HG03521 (cell line): ENCODE results near the gene EYS.

Source experiments
- ATAC-seq: cut with Tn5 transposase; IDR thresholded peaks from one replicate; pipeline ENCODE4 v1.9.1; 2021; ENCODE audit warnings: mild to moderate bottlenecking, moderate library complexity; ENCODE audit not compliant: unreplicated experiment

EYS gene

DNA sequence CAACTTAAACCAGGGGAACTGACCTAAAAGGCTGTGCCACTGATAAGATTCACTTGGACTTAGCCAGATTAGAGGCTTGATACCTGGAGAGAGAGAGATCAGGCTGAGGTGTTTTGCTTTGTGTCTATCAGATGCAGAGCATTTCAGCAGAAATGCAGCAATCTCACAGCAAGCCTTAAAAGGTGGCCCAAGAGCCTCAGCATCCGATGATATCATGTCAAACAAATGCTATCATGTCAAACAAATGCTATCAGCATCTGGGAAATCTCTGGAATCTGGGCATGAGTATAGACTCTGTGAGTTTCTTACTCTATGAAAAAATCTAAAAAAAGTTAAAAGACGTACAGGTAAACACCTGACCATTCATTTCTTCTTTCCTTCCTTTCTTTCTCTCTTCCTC lies 718.9 kb downstream of the EYS start:
- no peak for ATAC-seq

DNA sequence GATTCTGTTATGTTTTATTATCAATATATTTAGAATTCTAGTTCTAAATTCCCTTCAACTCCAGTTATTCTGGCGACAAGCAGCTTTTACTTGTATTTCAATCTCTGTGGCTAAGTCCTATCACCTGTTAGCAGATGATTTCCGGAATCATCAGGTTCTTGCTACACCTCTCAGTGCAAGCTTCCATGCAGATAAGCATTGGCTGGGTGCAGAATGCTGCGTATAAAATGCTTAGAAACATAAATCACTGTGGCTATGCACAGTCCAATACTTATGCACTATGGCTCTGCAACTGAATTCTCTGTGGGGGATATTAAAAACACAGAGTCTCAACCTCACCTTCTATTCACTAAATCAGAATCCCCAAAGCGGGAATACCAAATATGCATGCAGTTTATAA lies 720.0 kb downstream of the EYS start:
- no peak for ATAC-seq

DNA sequence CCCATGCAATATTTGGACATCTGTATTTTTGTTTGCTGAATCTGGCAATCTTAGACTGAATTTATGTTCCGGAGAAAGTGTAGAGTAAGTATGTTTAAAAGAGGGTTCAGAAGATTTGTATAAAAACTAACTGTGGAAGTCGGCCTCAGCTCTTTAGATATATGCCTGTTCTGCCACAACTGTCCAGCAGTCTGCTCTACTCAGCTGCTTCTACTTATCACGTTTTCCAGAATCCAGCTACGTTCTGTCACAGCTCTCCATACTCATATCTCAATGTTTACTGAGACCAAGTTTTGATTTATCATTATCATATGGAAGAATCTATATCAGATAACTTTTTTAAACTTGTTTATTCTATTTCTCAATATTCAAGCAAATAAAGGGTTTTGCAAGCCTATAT lies 721.3 kb downstream of the EYS start:
- ATAC-seq, result no peak

DNA sequence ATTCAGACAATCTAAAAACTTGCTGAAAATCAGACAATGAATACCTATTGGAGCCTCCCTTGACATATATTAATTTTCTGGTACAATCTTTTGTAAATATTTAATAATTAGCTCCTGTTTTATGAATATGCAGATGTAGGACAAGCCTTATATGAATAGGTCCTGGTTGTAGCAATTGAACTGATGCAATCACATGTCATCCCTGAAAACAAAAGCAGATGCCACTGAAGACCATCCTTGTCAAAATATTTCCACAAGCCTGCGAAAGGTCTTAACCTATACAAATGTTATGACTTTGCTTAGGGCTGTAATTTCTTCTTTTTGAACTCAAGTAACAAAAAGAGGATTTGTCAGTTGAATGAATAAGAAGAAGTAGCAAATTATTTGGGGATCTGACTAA lies 722.1 kb downstream of the EYS start:
- no peak for ATAC-seq

DNA sequence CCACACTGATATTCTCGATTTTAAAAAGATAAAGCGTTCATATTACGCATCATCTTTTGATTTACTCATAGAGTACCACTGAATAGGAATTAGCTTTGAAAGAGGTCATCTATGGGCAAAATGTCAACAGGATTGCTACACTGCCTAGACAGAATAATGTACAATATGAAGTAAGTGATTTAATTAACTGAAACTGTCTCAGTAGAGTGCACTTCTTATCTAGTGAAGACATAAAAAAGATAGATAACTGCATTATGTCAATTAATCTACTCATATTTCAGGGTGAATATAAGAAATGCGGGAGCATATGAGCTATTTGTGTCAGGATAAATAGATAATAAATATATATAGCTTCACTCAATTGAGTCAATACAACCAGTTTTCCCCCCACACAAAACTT lies 723.9 kb downstream of the EYS start:
- ATAC-seq, result no peak

DNA sequence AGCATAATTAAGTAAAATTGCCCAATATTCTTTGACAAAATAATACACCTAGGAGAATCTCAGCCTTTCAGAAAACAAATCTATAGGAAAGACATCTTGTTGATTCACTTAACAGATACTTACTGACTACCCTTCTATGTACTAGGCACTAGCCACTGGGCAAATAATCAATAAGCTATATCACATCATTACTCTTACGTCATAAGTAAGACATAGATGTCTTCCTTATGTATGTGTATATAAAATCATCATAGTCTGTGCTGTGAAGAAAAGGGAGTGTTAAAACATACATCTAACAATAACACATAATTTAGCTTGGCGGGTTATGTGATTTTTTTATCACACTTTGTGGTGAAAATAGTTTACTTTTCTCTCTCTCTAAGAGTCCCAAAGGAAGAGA lies 733.9 kb downstream of the EYS start:
- no peak for ATAC-seq

DNA sequence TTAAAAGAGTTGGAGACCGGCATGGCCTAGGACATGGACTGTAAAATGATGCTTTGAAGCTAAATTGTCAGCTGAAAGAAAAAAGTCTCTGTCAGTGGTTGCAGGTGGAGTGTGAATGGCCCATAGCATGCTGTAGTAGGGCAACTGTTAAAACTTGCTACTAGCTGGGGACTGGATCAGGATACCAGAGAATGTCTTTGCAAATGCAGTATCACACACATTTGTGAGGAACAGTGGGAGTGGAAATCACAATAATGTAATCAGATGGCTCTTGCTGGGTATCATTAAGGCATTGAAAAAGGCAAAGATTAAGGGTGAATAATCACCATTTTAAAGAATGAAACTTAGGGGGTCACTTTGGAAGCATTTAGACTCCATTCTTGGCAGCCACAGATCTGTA lies 737.9 kb downstream of the EYS start:
- no peak for ATAC-seq

DNA sequence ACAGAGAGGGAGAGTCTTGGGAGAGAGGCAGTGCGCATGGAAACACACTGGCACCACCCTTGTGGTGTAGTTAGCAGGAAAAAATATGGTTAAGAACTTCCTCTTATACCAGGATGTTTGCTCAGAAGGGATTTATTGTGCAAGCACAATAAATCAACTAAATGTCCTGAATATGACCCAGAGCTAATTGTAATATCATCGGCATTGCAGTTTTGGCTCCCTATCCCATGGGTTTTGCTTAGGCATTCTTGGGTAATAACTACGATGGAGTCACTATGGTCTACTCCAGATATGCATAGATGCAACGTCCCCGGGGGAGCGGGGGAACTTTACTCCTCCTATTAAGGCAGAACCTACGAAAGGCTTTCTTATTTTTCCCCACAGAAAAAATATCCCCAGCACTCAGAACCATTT lies 751.6 kb downstream of the EYS start:
- ATAC-seq, result no peak

DNA sequence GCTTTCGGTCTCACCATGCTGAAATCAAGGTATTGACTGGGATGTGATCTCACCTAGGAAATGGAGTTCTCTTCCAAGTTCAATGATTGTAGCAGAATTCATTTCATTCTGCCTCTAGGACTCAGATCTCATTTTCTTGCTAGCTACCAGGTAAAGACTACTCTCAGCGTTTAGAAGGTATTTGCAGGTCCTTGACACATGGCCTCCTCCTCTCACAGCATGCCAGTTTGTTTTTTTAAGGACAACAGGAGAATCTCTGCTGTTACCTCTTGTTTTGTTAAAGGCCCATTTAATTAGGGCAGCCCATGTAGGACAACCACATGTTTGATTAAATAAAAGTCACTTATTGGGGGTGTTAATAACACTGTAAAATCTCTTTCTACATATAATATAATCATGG lies 757.8 kb downstream of the EYS start:
- ATAC-seq, result no peak

DNA sequence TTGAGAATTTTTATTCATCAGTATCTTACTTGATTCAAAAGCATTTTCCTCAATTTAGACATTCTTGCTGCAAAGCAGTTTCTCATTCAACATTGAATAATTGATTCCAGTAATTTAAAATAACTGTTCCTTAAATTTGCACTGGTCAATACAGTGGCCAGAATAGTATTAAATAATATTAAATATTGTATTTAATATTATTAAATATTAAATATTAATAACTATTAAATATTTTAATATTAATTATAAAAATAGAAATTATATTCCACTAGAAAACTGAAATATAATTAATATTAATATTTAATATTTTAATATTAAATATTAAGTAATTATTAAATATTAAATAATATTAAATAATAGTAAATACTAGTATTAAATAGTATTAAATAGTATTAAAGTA lies 758.8 kb downstream of the EYS start:
- ATAC-seq, result no peak

DNA sequence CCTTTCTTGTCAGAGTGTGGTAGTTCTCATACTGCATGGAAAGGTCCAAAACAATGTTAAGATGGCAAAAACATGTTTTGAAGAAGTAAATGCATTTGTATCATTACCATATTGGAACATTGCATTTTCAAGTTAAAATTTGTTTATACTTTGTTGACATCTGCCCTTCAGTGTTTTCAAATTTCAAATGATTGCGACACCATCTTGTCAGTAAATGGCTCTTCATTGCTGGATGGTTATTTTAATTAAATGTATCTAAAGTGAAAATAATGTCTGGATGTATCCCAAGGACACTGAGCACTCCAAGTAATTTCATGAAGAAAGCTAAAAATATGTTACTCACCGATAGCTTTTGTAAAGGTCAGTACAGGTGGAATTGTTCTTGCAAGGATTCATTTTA lies 761.6 kb downstream of the EYS start:
- ATAC-seq, result no peak

DNA sequence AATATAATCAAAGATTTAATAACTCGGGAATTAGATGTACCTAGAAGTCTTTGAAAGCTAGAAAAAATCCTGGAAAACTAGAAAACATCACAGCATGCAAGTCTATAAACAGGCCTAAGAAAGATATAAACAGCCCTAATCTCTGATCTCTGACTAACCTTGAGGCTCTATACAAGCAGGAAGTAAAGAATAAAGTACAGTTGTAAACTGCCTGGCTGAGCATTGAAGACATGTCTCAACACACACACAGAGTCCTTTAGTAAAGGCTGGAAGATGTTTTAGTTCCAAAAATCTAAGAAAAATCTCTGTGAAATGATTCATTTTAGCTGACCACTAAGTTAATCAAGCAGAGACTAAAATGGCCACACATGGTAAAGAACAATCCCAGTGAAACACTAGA lies 774.5 kb downstream of the EYS start:
- no peak for ATAC-seq

DNA sequence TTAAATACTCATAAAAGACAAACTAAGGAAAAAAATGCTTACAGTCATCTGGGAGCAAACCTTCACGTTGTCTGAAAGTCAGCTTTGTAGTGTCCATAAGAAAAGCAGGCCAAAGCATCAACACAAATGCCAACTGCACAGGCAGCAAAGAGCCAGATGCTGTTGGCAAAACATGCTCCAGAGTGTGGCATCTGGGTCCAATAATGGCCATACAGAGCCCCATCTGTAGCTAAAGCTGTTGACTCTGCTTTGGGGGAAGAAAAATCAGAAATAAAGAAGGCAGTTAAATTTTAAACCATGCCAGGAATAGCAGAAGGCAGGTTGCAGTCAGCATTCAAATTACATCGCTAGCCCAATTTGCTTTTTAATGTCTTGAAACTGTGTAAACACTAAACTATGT lies 776.3 kb downstream of the EYS start:
- no peak for ATAC-seq

DNA sequence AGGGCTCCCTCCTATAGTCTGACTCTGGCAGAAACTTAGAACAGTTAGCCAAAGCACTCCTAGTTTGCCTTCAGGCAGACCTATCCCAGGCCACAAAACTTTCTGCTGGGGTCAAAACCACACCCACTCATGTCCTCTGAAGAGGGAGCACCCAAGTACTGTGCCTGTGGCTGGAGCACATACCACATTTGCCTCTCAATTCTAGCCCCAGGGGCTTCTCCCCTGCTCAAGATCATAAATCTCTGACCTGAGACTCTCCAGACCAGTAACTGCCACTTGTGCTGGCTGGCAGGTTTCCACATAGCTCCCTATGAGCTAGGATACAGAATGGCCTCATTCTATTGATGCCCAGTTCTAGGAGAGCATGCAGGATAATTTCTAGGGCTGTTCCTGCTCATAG lies 781.0 kb downstream of the EYS start:
- no peak for ATAC-seq

DNA sequence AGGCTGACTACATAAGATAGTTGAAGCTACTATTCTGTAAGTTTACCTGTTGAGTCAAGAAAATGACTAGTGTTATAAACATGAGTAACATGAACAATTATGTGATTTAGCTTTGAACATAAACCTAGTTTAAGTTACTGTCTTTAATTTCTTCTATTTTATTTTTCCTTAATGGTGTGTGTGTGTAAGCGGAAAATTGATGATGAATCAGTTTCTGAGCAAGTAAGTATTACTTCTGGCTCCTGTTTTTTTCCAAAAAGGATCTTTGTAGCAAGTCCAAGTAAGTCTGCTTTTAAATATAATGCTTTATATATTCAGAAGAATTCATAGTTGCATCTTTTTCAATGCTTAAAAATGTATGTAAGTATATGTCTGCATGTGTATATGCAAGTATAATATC lies 786.8 kb downstream of the EYS start:
- no peak for ATAC-seq

DNA sequence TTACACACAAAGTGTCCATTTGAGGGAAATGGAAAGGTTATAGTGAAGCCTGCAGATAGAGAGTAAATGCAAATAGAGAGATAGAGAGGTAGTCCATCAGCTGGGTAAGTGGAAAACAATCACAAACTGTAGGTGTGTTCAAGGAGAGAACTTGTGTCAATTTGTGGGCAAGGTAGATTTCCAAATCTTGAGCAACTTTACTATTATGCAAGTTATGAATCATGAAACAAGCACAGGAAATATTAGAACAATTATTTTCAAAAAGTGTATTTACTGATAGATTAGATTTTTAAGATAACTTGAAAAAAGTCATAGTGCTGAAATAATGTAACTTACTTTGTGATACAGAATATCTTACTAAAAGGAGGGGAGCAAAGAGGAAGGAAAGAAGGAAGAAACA lies 792.9 kb downstream of the EYS start:
- ATAC-seq, result no peak

DNA sequence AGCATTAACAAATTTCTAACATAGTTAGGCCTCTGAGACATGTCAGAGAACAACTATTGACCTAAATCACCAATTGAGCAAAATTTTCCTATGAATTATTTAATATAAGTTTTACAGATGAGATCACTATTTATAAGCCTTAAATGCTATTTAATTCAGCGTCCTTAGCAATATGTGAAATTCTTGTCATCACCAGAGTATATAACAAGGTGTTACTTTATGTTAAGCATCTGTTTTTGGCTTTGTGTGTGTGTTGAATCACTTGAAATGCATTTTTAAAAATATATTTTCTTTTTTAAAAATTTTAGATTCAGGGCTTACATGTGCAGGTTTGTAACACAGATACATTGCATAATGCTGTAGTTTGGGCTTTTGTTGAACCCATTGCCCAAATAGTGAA lies 794.1 kb downstream of the EYS start:
- no peak for ATAC-seq

DNA sequence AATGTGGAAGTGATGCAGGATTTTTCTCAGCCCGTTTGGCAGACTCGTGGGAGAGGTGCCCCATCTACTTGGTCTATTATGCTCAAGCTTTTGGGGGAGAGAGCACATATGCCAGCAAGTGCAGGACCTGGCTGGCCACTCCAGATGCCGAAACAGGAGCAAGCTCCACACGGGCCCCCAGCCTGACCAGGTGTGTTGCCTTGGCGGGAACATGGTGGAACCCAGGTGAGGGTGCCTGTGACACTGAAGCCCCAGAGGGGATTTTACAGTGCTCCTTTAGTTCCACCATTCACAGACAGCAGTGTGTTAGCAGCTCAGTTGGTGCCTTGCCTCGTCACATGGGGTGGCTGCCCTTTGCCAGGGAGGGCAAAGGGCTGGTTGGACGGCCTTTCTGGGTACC lies 798.9 kb downstream of the EYS start:
- no peak for ATAC-seq

DNA sequence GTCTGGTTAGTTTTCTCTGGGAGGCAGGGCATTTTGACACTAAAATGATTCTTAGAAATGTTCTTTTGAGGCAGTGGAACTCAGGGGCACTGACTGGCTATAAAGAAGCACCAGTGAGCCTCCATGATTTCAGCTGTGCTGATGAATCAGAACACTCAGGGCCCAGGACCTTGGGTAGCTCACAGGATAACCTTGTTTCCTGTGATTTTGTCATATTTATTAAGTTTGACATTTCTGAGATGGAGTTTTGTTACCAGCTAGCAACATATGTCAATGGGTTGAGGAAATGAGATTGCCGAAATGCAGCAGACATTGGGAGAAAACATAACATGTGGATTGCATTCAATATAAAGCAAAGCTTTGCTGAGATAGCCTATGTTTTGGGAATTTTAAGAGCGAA lies 802.4 kb downstream of the EYS start:
- ATAC-seq, result no peak

DNA sequence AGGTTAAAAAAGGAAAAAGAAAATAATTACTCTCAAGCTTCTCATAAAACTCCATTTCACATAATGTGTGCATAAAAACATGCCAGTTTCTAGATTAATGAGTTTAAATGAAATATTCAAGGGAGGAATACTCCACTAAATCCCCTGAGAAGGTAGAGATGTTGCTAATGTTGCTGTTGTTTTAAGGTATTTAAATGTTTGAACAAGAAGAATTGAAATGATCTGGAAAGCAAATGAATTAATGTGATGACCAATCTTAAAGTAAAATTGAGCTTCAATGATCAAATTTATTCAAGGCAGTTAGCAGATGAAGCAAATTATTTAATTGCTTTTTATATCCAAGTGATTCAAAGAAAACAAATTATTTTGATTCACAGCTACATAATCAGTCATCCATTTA lies 804.4 kb downstream of the EYS start:
- no peak for ATAC-seq

DNA sequence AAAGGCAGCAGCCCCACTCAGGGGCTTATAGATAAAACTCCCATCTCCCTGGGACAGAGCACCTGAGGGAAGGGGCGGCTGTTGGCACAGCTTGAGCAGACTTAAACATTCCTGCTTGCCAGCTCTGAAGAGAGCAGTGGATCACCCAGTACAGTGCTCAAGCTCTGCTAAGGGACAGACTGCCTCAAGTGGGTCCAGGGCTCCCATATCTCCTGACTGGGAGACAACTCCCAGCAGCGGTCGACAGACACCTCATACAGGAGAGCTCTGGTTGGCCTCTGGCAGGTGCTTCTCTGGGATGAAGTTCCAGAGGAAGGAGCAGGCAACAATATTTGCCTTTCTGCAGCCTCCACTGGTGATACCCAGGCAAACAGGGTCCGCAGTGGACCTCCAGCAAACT lies 810.1 kb downstream of the EYS start:
- no peak for ATAC-seq

DNA sequence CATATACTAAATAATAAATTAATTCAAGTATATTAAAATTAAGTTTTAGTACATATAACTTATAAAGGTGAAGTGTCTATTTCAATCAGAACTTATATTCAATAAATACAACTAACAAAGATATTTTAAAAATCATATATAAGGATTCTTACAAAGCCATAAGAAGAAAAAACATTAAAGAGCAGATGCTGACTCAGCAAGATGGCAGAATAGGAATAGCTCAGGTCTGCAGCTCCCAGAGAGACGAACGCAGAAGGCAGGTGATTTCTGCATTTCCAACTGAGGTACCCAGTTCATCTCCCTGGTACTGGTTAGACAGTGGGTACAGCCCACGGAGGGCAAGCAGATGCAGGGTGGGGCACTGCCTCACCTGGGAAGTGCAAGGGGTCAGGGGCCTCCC lies 811.1 kb downstream of the EYS start:
- no peak for ATAC-seq

DNA sequence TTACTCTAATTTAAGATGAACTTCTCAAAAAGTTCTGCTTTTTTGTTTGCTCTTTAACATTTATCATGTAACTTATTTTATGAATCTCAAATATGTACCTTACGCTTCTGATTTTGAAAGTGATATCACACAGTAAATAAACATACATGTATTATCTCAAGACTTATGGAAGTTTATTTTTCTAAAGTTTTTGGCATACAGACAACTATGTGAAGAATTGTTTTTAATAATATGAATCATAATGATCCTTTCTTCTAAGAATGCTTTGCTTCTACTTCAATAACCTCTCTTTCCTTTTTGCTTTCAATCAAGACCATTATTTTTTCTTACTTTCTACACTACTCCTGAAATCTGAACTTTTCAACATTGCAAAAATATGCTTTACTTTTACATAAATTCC lies 816.4 kb downstream of the EYS start:
- ATAC-seq, result no peak

DNA sequence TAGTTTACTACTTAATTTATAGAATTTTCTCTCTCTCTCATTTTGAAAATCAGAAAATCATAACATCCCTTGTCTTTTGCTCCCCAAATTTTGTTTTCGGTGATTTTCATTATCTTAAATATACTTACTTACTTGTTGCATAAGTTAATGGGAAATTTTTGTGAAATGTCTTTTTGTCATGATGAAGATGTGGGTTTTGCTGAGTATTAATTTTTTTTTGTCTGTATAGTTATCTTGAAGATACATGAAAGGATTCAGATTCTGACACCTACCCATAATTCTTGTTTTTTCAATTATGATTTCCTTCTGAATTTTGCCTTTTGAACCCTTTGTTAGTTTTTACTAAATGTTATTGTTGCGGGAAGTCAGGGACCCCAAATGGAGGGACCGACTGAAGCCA lies 817.9 kb downstream of the EYS start:
- no peak for ATAC-seq
